ENCODE data around the gene TENM4. TPM values are rescaled to one million over a fixed set of nuclear protein-coding genes. Genes with fewer than 3 reads are reported as not detected.

Gene TENM4
- total RNA-seq, 2 experiments from 2014 or later: not detected

DNA sequence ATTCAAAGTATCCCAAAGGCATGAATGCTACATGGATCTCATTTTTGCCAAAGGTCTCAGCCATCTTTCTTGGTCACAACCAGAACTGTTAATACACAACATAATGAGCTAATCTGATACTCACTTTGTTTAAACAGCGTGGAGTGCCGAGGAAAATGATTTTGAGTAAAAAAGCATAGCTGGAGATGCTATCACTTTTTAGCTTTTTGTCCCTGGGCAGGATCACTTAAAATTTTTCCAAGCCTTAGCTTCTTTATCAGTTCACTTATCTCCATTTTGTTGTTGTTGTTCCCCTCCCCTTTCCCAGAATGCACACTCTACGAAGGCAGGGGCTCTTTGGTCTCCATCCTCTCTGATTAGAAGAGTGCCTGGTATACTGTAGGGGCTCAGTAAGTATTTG, 636.8 kb downstream of the TENM4 start:
- intact Hi-C loops (cut with micrococcal nuclease; ENCODE audit: unreplicated experiment): no loop called here
- Histone ChIP-seq H2AFZ (ENCODE audit: low read length) (no peak overlapping the region), H3K9me3 (ENCODE audit: low read length) (no peaks in the 10 kb centered on the region), H3K4me3 (ENCODE audit: low read depth, low read length, poor library complexity, severe bottlenecking) (no peak overlapping the region), H4K20me1 (ENCODE audit: insufficient read depth, low read length) (no peaks in the 10 kb centered on the region), H3K9me2 (ENCODE audit: insufficient read depth, low read length) (no peaks in the 10 kb centered on the region), H3K27ac (ENCODE audit: low read depth, low read length, poor library complexity, severe bottlenecking) (no peak overlapping the region), H3K36me3 (ENCODE audit: insufficient read depth, low read length) (no peaks in the 10 kb centered on the region), H3K79me2 (ENCODE audit: insufficient read depth, low read depth, low read length) (no peaks in the 10 kb centered on the region), H3K4me2 (ENCODE audit: low read length) (no peak overlapping the region), H3K4me1 (ENCODE audit: insufficient read depth, low read length, poor library complexity, severe bottlenecking) (no peaks in the 10 kb centered on the region)
- TF ChIP-seq EZH2phosphoT487 (IDR thresholded peaks at IDR 0.05; ENCODE audit: borderline replicate concordance, low read depth, low read length): no peak
- TF ChIP-seq, protein P1, sequence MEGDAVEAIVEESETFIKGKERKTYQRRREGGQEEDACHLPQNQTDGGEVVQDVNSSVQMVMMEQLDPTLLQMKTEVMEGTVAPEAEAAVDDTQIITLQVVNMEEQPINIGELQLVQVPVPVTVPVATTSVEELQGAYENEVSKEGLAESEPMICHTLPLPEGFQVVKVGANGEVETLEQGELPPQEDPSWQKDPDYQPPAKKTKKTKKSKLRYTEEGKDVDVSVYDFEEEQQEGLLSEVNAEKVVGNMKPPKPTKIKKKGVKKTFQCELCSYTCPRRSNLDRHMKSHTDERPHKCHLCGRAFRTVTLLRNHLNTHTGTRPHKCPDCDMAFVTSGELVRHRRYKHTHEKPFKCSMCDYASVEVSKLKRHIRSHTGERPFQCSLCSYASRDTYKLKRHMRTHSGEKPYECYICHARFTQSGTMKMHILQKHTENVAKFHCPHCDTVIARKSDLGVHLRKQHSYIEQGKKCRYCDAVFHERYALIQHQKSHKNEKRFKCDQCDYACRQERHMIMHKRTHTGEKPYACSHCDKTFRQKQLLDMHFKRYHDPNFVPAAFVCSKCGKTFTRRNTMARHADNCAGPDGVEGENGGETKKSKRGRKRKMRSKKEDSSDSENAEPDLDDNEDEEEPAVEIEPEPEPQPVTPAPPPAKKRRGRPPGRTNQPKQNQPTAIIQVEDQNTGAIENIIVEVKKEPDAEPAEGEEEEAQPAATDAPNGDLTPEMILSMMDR (conservative IDR thresholded peaks at IDR 0.05; ENCODE audit: low read length): no peak
- no TSS peak for BruUV-seq (replicated peaks)
- ChIA-PET CTCF (ENCODE audit: unreplicated experiment) (no interaction called here), POLR2A (no interaction called here)
- no peak for DNase-seq (ENCODE audit: low spot score)

DNA sequence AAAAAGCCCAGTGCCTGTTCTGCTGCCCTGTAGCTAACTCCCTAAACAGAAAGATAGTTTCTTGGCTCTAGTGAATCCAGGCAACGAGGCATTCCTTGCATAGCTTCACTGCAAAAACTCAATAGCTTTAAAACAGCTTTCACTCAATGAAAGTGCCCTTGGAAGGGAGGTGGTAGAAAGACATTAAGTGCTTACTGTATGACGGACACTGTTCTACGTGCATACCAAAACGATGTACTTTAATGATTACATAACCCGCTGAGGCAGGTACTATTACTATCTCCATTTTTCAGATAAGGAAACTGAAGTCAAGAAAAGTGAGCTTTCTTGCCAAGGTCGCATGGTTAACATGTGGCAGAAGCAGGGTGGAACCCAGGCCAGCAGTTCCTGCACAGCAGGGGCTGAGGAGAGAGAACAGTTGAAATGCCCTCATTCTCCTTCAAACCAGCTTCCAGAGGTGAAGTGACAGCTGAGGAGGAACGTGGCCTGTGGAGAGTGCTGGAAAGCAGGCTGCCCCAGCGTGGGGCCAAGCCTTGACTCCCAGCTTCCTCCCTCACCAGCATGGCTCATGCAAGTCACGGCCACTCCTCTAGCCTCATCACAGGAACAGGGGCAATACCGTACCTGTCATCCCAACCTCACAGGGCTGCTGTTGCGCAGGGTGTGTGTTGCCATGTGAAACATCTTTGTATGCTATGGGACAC, 638.6 kb downstream of the TENM4 start:
- Histone ChIP-seq H3K4me2 (ENCODE audit: low read length) (no peak overlapping the region), H3K9me3 (ENCODE audit: low read length) (no peaks in the 10 kb centered on the region), H3K9me2 (ENCODE audit: insufficient read depth, low read length) (no peaks in the 10 kb centered on the region), H3K36me3 (ENCODE audit: insufficient read depth, low read length) (no peaks in the 10 kb centered on the region), H3K4me3 (ENCODE audit: low read depth, low read length, poor library complexity, severe bottlenecking) (no peak overlapping the region), H3K4me1 (ENCODE audit: insufficient read depth, low read length, poor library complexity, severe bottlenecking) (no peaks in the 10 kb centered on the region), H3K79me2 (ENCODE audit: insufficient read depth, low read depth, low read length) (no peaks in the 10 kb centered on the region), H3K27ac (ENCODE audit: low read depth, low read length, poor library complexity, severe bottlenecking) (no peak overlapping the region), H2AFZ (ENCODE audit: low read length) (no peak overlapping the region), H4K20me1 (ENCODE audit: insufficient read depth, low read length) (no peaks in the 10 kb centered on the region)
- intact Hi-C loops (cut with micrococcal nuclease; ENCODE audit: unreplicated experiment): no loop called here
- ChIA-PET POLR2A (interaction anchor here (0.7 kb wide), 1 partner anchor 16 kb away, joined by 3 read pairs; no protein-coding TSS in a partner anchor), CTCF (ENCODE audit: unreplicated experiment) (no interaction called here)
- TF ChIP-seq, protein P1 (conservative IDR thresholded peaks at IDR 0.05; ENCODE audit: low read length): no peak
- TF ChIP-seq EZH2phosphoT487 (IDR thresholded peaks at IDR 0.05; ENCODE audit: borderline replicate concordance, low read depth, low read length): no peak
- no TSS peak for BruUV-seq (replicated peaks)
- DNase-seq (ENCODE audit: low spot score): no peak

DNA sequence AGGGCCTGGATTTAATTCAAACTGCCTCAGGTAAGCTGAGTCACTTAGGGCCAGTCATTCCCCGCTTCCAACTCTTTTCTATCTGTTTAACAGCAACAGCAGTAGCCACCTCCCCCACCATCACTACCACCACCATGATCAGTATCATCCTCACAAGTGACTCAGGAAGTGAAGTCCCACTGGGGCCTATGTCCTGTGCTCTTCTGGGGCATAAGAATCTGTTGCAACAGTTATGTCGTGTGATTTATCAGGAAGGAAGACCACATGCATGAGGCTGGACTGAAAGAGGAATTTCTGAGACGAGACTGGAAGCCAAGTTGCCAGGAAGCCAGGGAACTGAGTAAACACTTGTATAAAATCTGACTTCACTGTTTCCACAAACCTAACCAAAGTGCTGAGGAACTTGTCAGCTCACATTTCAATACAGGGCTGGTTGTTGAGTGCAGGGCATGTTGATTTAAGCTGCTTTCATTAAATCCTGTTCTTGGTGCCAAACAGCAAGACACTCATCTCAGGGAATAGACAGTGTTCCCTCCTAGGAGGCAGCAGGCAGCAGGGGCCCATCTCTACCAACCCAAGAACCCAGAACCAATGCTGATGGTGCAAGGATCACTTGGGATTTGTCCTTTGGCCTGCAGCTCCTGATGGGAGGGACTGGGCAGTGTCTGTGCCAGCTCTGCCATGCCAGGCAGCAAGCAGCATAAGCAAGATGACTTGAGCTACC, 639.5 kb downstream of the TENM4 start:
- H3K4me2 ChIP-seq (ENCODE audit: low read length): no peak overlapping the region
- no peak for DNase-seq (ENCODE audit: low spot score)
- TF ChIP-seq, protein P1 (conservative IDR thresholded peaks at IDR 0.05; ENCODE audit: low read length): no peak
- no peak for TF ChIP-seq EZH2phosphoT487 (IDR thresholded peaks at IDR 0.05; ENCODE audit: borderline replicate concordance, low read depth, low read length)
- no peaks in the 10 kb centered on the region for H3K9me3 ChIP-seq (ENCODE audit: low read length)
- H3K4me1 ChIP-seq (ENCODE audit: insufficient read depth, low read length, poor library complexity, severe bottlenecking): no peaks in the 10 kb centered on the region
- no peak overlapping the region for H3K4me3 ChIP-seq (ENCODE audit: low read depth, low read length, poor library complexity, severe bottlenecking)
- no peaks in the 10 kb centered on the region for H4K20me1 ChIP-seq (ENCODE audit: insufficient read depth, low read length)
- H3K27ac ChIP-seq (ENCODE audit: low read depth, low read length, poor library complexity, severe bottlenecking): no peak overlapping the region
- POLR2A ChIA-PET: interaction anchor here (0.6 kb wide), 1 partner anchor 9 kb away, joined by 3 read pairs; no protein-coding TSS in a partner anchor
- no TSS peak for BruUV-seq (replicated peaks)
- no peaks in the 10 kb centered on the region for H3K79me2 ChIP-seq (ENCODE audit: insufficient read depth, low read depth, low read length)
- CTCF ChIA-PET (ENCODE audit: unreplicated experiment): no interaction called here
- H3K9me2 ChIP-seq (ENCODE audit: insufficient read depth, low read length): no peaks in the 10 kb centered on the region
- intact Hi-C loops (cut with micrococcal nuclease; ENCODE audit: unreplicated experiment): no loop called here
- no peak overlapping the region for H2AFZ ChIP-seq (ENCODE audit: low read length)
- H3K36me3 ChIP-seq (ENCODE audit: insufficient read depth, low read length): no peaks in the 10 kb centered on the region
